Measurements from ENCODE around the gene GJA4.
A peak's percentile ranks its signal among the peaks of the same experiment; 100 is the strongest.

The GJA4 gene

GRCh38 chr1:34792868-34793727 is at the start of gene GJA4:
TSS of gene GJA4 (plus strand) at chr1:34792999. CDS start at chr1:34794214, 1,215 bp downstream.
- no peak for TF ChIP-seq CTCF (conservative IDR thresholded peaks at IDR 0.05; ENCODE audit: low read depth, low read length)
- H3K4me3 ChIP-seq (ENCODE audit: low read depth, low read length): no peak within 1 kb of the TSS
- no peak for DNase-seq (ENCODE audit: low read depth)

DNA sequence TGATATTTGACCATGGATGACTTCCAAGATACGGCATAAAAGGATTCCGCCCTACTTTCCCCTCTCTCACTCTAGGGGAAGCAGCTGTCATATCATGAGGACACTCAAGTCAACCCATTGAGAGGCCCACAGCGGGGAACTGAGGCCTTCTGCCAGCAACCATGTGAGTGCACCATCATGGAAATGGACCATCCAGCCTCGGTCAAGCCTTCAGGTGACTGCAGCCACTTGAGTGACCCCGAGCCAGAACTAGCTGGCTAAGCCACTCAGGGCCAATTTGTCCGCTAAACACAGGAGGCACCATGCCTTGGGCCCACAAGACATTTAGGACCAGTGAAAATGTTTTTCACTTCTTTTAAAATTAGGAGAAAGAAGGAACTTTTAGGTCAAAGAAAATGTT is 49.0 kb upstream of the GJA4 start:
- DNase-seq (ENCODE audit: low read depth): no peak
- no peak overlapping the region for H3K4me3 ChIP-seq (ENCODE audit: low read depth, low read length)
- peak; percentile 6 for TF ChIP-seq CTCF (conservative IDR thresholded peaks at IDR 0.05; ENCODE audit: low read depth, low read length)

DNA sequence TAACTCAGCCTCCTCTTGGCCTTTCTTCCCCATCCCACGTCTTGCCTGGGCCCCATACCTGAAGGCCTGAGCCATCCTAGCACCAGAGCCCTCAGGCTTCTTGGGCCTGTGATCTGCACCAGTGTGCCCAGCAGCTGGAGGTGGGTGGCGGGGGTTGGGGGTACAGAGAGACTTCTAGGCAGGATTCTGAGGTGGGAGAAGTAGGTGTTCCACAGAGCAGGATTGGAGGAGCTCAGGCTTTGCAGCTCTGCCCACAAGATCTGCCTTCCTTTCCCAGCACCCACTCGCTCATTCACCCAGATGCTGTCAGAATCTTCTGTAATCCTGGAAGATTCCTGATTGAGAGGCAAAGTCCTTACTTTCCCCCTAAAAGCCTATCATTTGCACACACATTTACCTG is 47.9 kb upstream of the GJA4 start:
- TF ChIP-seq CTCF (conservative IDR thresholded peaks at IDR 0.05; ENCODE audit: low read depth, low read length): no peak
- DNase-seq (ENCODE audit: low read depth): no peak
- no peak overlapping the region for H3K4me3 ChIP-seq (ENCODE audit: low read depth, low read length)

DNA sequence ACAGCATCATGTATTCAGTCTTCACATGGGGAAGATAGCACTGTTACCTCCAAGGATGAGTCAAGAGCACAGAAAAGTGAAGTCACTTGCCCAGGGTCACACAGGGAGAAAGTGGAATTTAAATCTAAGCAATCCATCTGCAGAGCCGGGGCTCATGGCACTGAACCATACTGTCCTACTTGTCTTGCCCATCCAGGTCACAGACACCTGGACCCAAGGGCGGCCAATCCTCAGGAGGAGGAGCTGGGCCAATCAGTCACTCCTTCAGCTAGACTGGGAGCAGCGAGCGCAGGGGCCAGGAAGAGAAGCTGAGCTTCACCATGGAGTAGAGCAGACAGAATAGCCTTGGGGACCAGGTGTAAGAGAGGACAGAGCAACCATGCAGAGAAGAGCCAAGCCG is 47.1 kb upstream of the GJA4 start:
- DNase-seq (ENCODE audit: low read depth): no peak
- no peak overlapping the region for H3K4me3 ChIP-seq (ENCODE audit: low read depth, low read length)

GRCh38 chr1:34746101-34746500 is 46.7 kb upstream of the GJA4 start:
- TF ChIP-seq CTCF (conservative IDR thresholded peaks at IDR 0.05; ENCODE audit: low read depth, low read length): no peak
- H3K4me3 ChIP-seq (ENCODE audit: low read depth, low read length): no peak overlapping the region
- no peak for DNase-seq (ENCODE audit: low read depth)

More for the DNA sequence above, 47.1 kb upstream of the GJA4 start:
- TF ChIP-seq CTCF (conservative IDR thresholded peaks at IDR 0.05; ENCODE audit: low read depth, low read length): no peak

GRCh38 chr1:34746785-34747637 is 45.8 kb upstream of the GJA4 start:
- DNase-seq (ENCODE audit: low read depth): no peak
- no peak overlapping the region for H3K4me3 ChIP-seq (ENCODE audit: low read depth, low read length)
- no peak for TF ChIP-seq CTCF (conservative IDR thresholded peaks at IDR 0.05; ENCODE audit: low read depth, low read length)
